Activated B cell treated with CpG ODN at 0.5 μM for 24 hours (primary cell): ENCODE results near the gene TEKTIP1. TPM values are rescaled to one million over a fixed set of nuclear protein-coding genes. Genes with fewer than 3 reads are reported as not detected.

Experiments used
- ATAC-seq: fragments of 200-7000 bp; cut with Tn5 transposase; one replicate; pipeline ENCODE4 v1.10.0; 2021; ENCODE audit warnings: low read depth, mild to moderate bottlenecking, moderate library complexity
- CTCF ChIA-PET: fragments of 350-600 bp; sonication (Branson Sonifier 250); formaldehyde crosslinking; loops from one replicate; lab custom pipeline; 2021; ENCODE audit warnings: antibody characterized with exemption; lab: Charles Lee
- POLR2A ChIA-PET: fragments of 350-600 bp; sonication (Branson Sonifier 250); formaldehyde crosslinking; loops from one replicate; lab custom pipeline; 2021; ENCODE audit warnings: antibody characterized with exemption; lab: Charles Lee
- DNase-seq: peaks from one replicate; pipeline ENCODE4 v3.0.0; 2022
- H3K27ac Mint-ChIP-seq: one replicate; pipeline ENCODE4 v1.8.0; 2020; ENCODE audit warnings: mixed read lengths
- H3K27me3 Mint-ChIP-seq: one replicate; pipeline ENCODE4 v1.8.0; 2021; ENCODE audit warnings: mixed read lengths
- H3K36me3 Mint-ChIP-seq: one replicate; pipeline ENCODE4 v1.8.0; 2021; ENCODE audit warnings: low read depth, mixed read lengths
- H3K4me1 Mint-ChIP-seq: one replicate; pipeline ENCODE4 v1.8.0; 2021; ENCODE audit warnings: mixed read lengths
- H3K4me3 Mint-ChIP-seq: one replicate; pipeline ENCODE4 v1.8.0; 2020; ENCODE audit warnings: mild to moderate bottlenecking, mixed read lengths
- H3K9me3 Mint-ChIP-seq: one replicate; pipeline ENCODE4 v1.8.0; 2020; ENCODE audit warnings: mixed read lengths
- intact Hi-C: fragments of 100-400 bp; cut with micrococcal nuclease; formaldehyde crosslinking; loops from one replicate; pipeline ENCODE4 v1.15.1; 2024
- total RNA-seq: library from RNA; stranded (reverse); gene quantifications from 2 replicates; pipeline ENCODE4 v1.2.3, GENCODE V29; 2022
- TF ChIP-seq, protein P1 (sequence below): fragments of 200-600 bp; IDR thresholded peaks from one replicate; pipeline ENCODE4 v1.8.0; 2022; ENCODE audit warnings: antibody characterized with exemption, mild to moderate bottlenecking

The TEKTIP1 gene
- total RNA-seq = 7.1 and 8.1 TPM in 2 replicates

DNA sequence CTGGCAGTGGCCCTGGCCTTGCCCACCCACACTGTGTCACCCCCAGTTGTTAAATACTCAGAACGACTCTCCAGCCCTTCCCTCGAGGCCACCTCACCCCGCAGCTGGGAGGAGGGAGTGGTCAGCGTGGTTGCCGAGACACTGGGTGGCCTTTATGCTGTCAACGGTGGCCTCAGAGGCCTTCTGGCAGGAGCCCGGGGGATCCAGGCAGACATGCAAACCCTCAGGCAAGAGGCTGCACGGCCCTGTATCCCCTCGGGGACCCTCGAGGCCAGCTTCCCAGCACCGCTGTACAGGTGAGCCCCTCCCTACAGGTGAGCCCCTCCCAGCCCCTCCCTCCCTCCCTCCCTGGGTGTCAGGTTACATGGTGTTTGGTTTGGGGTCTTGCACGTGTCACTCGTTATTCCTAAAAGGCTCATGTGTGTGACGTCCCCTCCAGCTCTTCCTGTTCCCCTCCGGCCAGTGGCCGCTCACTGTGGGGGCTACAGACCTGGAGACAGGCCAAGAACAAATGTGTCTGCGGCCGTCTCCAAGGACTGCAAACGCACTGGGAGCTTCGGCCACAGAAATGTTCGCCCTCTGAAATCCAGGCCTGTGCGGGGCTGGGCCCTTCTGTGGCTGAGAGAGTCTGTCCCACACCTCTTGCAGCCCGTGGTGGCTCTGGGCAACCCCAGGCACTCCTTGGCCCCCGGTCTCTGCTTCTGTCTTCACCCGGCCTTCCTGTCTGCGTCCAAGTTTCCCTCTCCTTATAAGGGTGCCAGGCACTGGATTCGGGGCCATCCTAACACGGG lies at the start of gene TEKTIP1:
TSS of gene TEKTIP1 (plus strand) at position 210 of the 791 bp plus-strand sequence. CDS start at position 214, 4 bp downstream.
- Mint-ChIP-seq H3K4me3 (no peak within 1 kb of the TSS), H3K4me1 (no peaks in the 10 kb centered on the region), H3K36me3 (peaks cover 37% of the 10 kb centered on the region), H3K27me3 (no peaks in the 10 kb centered on the region), H3K9me3 (no peaks in the 10 kb centered on the region), H3K27ac (no peak within 1 kb of the TSS)
- DNase-seq (no peak), ATAC-seq (no peak)
- CTCF ChIA-PET = no interaction called here
- POLR2A ChIA-PET = interaction anchor here (0.6 kb wide), 1 partner anchor 68 kb away, joined by 3 read pairs; no protein-coding TSS in a partner anchor
- intact Hi-C loops = no loop called here
- TF ChIP-seq, protein P1, sequence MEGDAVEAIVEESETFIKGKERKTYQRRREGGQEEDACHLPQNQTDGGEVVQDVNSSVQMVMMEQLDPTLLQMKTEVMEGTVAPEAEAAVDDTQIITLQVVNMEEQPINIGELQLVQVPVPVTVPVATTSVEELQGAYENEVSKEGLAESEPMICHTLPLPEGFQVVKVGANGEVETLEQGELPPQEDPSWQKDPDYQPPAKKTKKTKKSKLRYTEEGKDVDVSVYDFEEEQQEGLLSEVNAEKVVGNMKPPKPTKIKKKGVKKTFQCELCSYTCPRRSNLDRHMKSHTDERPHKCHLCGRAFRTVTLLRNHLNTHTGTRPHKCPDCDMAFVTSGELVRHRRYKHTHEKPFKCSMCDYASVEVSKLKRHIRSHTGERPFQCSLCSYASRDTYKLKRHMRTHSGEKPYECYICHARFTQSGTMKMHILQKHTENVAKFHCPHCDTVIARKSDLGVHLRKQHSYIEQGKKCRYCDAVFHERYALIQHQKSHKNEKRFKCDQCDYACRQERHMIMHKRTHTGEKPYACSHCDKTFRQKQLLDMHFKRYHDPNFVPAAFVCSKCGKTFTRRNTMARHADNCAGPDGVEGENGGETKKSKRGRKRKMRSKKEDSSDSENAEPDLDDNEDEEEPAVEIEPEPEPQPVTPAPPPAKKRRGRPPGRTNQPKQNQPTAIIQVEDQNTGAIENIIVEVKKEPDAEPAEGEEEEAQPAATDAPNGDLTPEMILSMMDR = no peak

DNA sequence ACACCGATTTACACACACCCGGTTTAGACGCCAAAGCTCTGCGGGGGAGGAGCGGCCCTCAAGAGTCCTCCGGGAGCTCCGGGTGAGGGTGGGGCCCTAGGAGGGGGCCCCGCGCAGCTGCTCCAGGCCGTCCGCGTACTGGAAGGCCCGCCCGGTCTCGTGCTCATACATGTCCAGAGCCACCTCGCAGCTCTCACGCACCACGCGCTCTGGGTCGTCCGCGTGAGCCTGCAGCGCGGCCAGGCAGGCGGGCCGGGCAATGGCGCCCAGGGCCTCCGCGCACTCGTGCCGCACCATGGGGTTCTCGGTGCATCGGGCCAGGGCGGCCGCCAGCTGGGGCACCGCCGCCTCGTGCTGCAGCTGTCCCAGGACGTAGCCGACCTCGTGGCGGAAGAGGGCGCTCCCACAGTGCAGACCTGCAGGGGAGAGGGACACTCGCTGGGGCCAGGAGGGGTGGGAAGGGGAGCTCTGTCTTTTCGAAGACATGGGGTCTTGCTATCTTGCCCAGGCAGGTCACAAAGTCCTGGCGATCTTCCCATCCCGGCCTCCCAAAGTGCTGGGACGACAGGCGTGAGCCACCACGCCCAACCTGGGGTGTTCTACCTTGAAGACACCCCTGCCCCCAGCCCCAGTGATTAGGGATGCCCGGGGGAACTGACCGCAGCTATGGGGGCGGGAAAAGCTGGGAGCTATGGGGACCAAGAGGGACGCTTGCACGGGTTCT lies 47.4 kb upstream of the TEKTIP1 start:
- Mint-ChIP-seq H3K36me3 (peaks cover 51% of the 10 kb centered on the region), H3K4me1 (no peaks in the 10 kb centered on the region), H3K9me3 (no peaks in the 10 kb centered on the region), H3K4me3 (no peak overlapping the region), H3K27ac (no peak overlapping the region), H3K27me3 (no peaks in the 10 kb centered on the region)
- intact Hi-C loops = no loop called here
- POLR2A ChIA-PET = interaction anchor here (0.5 kb wide), 1 partner anchor 11 kb away, joined by 5 read pairs; no protein-coding TSS in a partner anchor
- DNase-seq (no peak), ATAC-seq (no peak)
- CTCF ChIA-PET = no interaction called here
- TF ChIP-seq, protein P1 = no peak

DNA sequence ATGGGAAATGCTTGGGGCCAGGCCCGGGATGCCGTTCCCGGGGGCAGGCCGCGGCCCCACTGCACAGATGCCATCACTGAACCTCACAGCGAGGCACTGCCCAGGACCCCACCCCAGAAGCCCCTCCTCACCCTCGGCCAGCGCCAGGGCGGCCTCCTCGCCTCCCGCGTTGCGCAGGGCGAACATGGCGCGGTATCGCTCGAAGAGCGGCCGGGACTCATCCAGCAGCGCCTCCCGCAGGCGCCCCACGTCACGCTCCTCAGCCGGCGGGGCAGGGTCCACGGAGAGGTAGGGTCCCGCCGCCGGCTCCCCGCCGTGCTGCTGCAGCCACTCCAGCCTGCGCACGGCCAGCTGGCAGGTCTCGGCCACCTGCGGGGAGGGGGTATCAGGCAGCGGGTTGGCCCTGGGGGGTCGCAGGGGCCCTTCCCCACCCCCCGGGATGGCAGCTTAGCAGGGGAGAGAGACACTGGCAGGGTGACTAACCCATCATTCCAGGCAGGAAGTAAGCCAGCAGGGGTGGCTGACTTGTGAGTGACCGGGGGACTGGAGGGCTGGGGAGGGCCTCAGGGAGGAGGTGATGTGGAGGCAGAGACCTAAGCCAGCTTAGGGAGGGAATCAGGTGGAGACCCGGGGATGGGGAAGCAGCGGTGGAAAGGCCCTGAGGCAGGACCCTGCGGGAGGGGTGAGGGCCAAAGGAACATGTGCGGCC lies 46.7 kb upstream of the TEKTIP1 start:
- ChIA-PET CTCF (no interaction called here), POLR2A (interaction anchor here (0.5 kb wide), 1 partner anchor 11 kb away, joined by 5 read pairs; no protein-coding TSS in a partner anchor)
- ATAC-seq = no peak
- DNase-seq = no peak
- no peak overlapping the region for H3K27ac Mint-ChIP-seq
- intact Hi-C loops = no loop called here
- H3K4me3 Mint-ChIP-seq = no peak overlapping the region
- H3K27me3 Mint-ChIP-seq = no peaks in the 10 kb centered on the region
- TF ChIP-seq, protein P1 = no peak
- peaks cover 55% of the 10 kb centered on the region for H3K36me3 Mint-ChIP-seq
- H3K9me3 Mint-ChIP-seq = no peaks in the 10 kb centered on the region
- H3K4me1 Mint-ChIP-seq = no peaks in the 10 kb centered on the region

DNA sequence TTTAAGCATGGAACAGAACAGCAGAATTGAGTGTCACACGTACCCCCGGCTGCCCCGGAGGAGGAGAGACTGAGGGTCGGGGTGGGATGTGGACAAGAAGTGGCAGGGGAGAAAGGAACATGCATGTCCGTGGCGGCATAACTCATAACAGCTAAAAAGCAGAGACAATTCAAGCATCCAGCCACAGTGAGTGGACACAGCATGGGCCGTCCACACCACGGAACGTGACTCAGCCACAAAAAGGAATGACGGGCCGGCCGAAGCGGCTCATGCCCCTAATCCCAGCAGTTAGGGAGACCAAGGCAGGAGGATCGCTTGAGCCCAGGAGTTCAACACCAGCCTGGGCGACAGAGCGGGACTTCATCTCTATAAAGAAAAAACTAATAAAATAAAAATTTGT lies 46.1 kb upstream of the TEKTIP1 start:
- POLR2A ChIA-PET = no interaction called here
- Mint-ChIP-seq H3K4me1 (peaks cover under 1% of the 10 kb centered on the region), H3K27ac (no peak overlapping the region), H3K27me3 (no peaks in the 10 kb centered on the region), H3K36me3 (peaks cover 57% of the 10 kb centered on the region), H3K4me3 (no peak overlapping the region), H3K9me3 (no peaks in the 10 kb centered on the region)
- ATAC-seq (no peak), DNase-seq (no peak)
- CTCF ChIA-PET = no interaction called here
- TF ChIP-seq, protein P1 = no peak
- intact Hi-C loops = no loop called here
